DOHH2 (cell line): ENCODE results near the gene SFT2D1.

Experiments used
- CTCF ChIP-seq: fragments of 200-600 bp; sonication (generic); IDR thresholded peaks from one replicate; pipeline ENCODE4 v1.5.1; 2014; ENCODE audit warnings: antibody characterized with exemption, mild to moderate bottlenecking, low read depth, low read length; ENCODE audit not compliant: poor library complexity, severe bottlenecking
- EZH2phosphoT487 ChIP-seq: fragments of 200-600 bp; sonication (generic); IDR thresholded peaks from 2 replicates; pipeline ENCODE4 v1.6.1; 2017; ENCODE audit warnings: borderline replicate concordance, mild to moderate bottlenecking, antibody characterized with exemption, low read length, moderate library complexity, mixed read lengths

- TF ChIP-seq CTCF, result no peak
- no peak for TF ChIP-seq EZH2phosphoT487
Measured at GRCh38 chr6:166314454-166314853, 27.9 kb downstream of the SFT2D1 start.
